NCI-H128 (cell line): ENCODE data around the gene SLC25A26.

Source experiments
- DNase-seq: peaks from one replicate; lab custom pipeline; 2025; ENCODE audit not compliant: unreplicated experiment; lab: John Stamatoyannopoulos, UW

Gene SLC25A26

GRCh38 chr3:66394019-66394752 lies 173.4 kb downstream of the SLC25A26 start:
- no peak for DNase-seq

- DNase-seq = no peak
Observed at GRCh38 chr3:66394753-66395249, 174.0 kb downstream of the SLC25A26 start.

- no peak for DNase-seq
Observed at GRCh38 chr3:66395635-66396034, 174.8 kb downstream of the SLC25A26 start.

- no peak for DNase-seq
Observed at GRCh38 chr3:66396161-66396760, 175.5 kb downstream of the SLC25A26 start.

- DNase-seq = no peak
Observed at GRCh38 chr3:66396888-66397287, 176.1 kb downstream of the SLC25A26 start.

GRCh38 chr3:66397745-66398144 lies 176.9 kb downstream of the SLC25A26 start:
- DNase-seq = no peak

GRCh38 chr3:66398228-66399025 lies 177.6 kb downstream of the SLC25A26 start:
- DNase-seq = no peak

- no peak for DNase-seq
Observed at GRCh38 chr3:66399529-66400232, 178.9 kb downstream of the SLC25A26 start.

- DNase-seq = no peak
Observed at GRCh38 chr3:66400411-66401156, 179.8 kb downstream of the SLC25A26 start.

GRCh38 chr3:66401157-66401550 lies 180.4 kb downstream of the SLC25A26 start:
- DNase-seq = no peak

GRCh38 chr3:66401675-66402491 lies 181.1 kb downstream of the SLC25A26 start:
- DNase-seq = no peak

- DNase-seq = no peak
Observed at GRCh38 chr3:66402596-66403290, 181.9 kb downstream of the SLC25A26 start.

GRCh38 chr3:66403323-66403990 lies 182.7 kb downstream of the SLC25A26 start:
- DNase-seq = no peak

- DNase-seq = no peak
Observed at GRCh38 chr3:66404197-66404596, 183.4 kb downstream of the SLC25A26 start.

- no peak for DNase-seq
Observed at GRCh38 chr3:66404903-66405700, 184.3 kb downstream of the SLC25A26 start.

GRCh38 chr3:66405701-66406091 lies 184.9 kb downstream of the SLC25A26 start:
- no peak for DNase-seq

- no peak for DNase-seq
Observed at GRCh38 chr3:66406163-66406562, 185.4 kb downstream of the SLC25A26 start.
